RWPE1 (cell line): ENCODE measurements around the gene OR6C6.

Experiments
- CTCF ChIA-PET: fragments of 350-600 bp; sonication (Branson Sonifier 250); formaldehyde crosslinking; extraction: SDS; loops from one replicate; lab custom pipeline; 2021; lab: Yijun Ruan, JAX
- POLR2A ChIA-PET: fragments of 400-600 bp; formaldehyde crosslinking; extraction: SDS; loops from one replicate; lab custom pipeline; 2020; ENCODE audit warnings: antibody characterized with exemption; ENCODE audit not compliant: low non-redundant PET; lab: Yijun Ruan, JAX
- DNase-seq: peaks from one replicate; pipeline ENCODE4 v3.0.0; 2012; ENCODE audit warnings: low spot score
- H3K27ac ChIP-seq: fragments of 450-650 bp; 2 replicates; pipeline ENCODE4 v1.5.1; 2017
- CTCF ChIP-seq: fragments of 450-650 bp; conservative IDR thresholded peaks from 2 replicates; pipeline ENCODE4 v1.5.1; 2017; ENCODE audit warnings: low read depth, mild to moderate bottlenecking

The OR6C6 gene

GRCh38 chr12:55280991-55281390 lies 15.4 kb downstream of the OR6C6 start:
- no peak for TF ChIP-seq CTCF
- DNase-seq, result no peak
- CTCF ChIA-PET, result no interaction called here
- POLR2A ChIA-PET, result no interaction called here
- H3K27ac ChIP-seq, result no peak overlapping the region

GRCh38 chr12:55258303-55258702 lies 38.1 kb downstream of the OR6C6 start:
- CTCF ChIA-PET, result no interaction called here
- DNase-seq, result no peak
- POLR2A ChIA-PET, result no interaction called here
- no peak overlapping the region for H3K27ac ChIP-seq
- no peak for TF ChIP-seq CTCF

- no peak overlapping the region for H3K27ac ChIP-seq
- no peak for DNase-seq
- TF ChIP-seq CTCF, result no peak
- ChIA-PET POLR2A (no interaction called here), CTCF (no interaction called here)
Observed at GRCh38 chr12:55256831-55257230, 39.5 kb downstream of the OR6C6 start.

- POLR2A ChIA-PET, result no interaction called here
- no peak for DNase-seq
- TF ChIP-seq CTCF, result no peak
- CTCF ChIA-PET, result no interaction called here
- H3K27ac ChIP-seq, result no peak overlapping the region
Observed at GRCh38 chr12:55253281-55253680, 43.1 kb downstream of the OR6C6 start.

- CTCF ChIA-PET, result no interaction called here
- no peak for TF ChIP-seq CTCF
- H3K27ac ChIP-seq, result no peak overlapping the region
- no peak for DNase-seq
- POLR2A ChIA-PET, result no interaction called here
Observed at GRCh38 chr12:55250944-55251343, 45.4 kb downstream of the OR6C6 start.

- no peak for TF ChIP-seq CTCF
- DNase-seq, result no peak
- H3K27ac ChIP-seq, result no peak overlapping the region
- CTCF ChIA-PET, result no interaction called here
- POLR2A ChIA-PET, result no interaction called here
Observed at GRCh38 chr12:55246159-55246558, 50.2 kb downstream of the OR6C6 start.

- H3K27ac ChIP-seq, result no peak within 1 kb of the TSS
- no peak for DNase-seq
- ChIA-PET CTCF (no interaction called here), POLR2A (no interaction called here)
- TF ChIP-seq CTCF, result no peak
Observed at GRCh38 chr12:55244309-55244708, 52.1 kb downstream of the OR6C6 start, which contains the start of gene OR6C74. TSS of gene OR6C74 (plus strand) at chr12:55244609. CDS start at chr12:55247288, 2,679 bp downstream.
